ENCODE measurements around the gene KLHL36. TPM values are rescaled to one million over a fixed set of nuclear protein-coding genes. Genes with fewer than 3 reads are reported as not detected.

The KLHL36 gene
- total RNA-seq, 1 experiment from 2014 or later, result 46.0 TPM

DNA sequence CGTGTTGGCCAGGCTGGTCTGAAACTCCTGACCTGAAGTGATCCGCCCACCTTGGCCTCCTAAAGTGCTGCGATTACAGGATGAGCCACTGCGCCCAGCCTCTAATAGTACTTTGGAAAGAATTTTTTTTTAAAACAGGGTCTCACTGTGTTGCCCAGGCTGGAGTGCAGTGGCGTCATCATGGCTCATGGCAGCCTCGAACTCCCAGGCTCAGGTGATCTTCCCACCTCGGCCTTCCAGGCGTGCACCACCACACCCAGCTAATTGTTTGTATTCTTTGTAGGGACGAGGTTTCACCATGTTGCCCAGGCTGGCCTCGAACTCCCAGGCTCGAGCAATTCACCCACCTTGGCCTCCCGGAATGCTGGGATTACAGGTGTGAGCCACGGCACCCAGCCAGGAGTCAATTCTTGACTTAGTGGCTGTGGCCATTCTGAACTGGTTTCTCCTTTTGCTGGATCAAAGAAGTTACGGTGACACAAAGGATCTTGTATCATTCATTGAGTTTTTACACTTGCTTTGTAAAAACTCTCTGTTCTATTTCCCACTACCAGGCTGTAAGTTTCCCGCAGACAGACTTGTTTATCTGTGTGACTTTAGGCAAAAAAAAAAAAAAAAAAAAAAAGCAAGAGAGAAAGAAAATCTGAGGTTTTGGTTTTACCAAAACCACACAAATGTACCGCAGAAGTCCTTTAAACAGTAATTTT is 17.7 kb upstream of the KLHL36 start:
- BruUV-seq (replicated peaks), result no TSS peak
- Histone ChIP-seq H3K36me3 (ENCODE audit: control insufficient read depth, insufficient read depth, low read length) (no peaks in the 10 kb centered on the region), H3K4me1 (ENCODE audit: control insufficient read depth, insufficient read depth, low read length) (no peaks in the 10 kb centered on the region), H3K9me3 (ENCODE audit: control insufficient read depth, insufficient read depth, low read depth, low read length) (no peaks in the 10 kb centered on the region), H3K27me3 (ENCODE audit: control insufficient read depth, insufficient read depth, low read length) (no peaks in the 10 kb centered on the region), H3K27ac (ENCODE audit: low read length) (no peak overlapping the region), H3K4me3 (ENCODE audit: low read depth in 2 of 2, low read length in 2 of 2) (no peak overlapping the region)
- POLR2A ChIA-PET, result no interaction called here
- no peak for DNase-seq (ENCODE audit: low read depth, low spot score)
- no peak for ATAC-seq
- CTCF ChIA-PET, result no interaction called here
- intact Hi-C loops (cut with micrococcal nuclease; ENCODE audit: unreplicated experiment), result no loop called here
- TF ChIP-seq SIN3A (IDR thresholded peaks at IDR 0.05; ENCODE audit: borderline replicate concordance, insufficient read depth, low read depth, low read length) (no peak), TCF7L2 (IDR thresholded peaks at IDR 0.05; ENCODE audit: low read depth, low read length) (no peak), POLR2AphosphoS5 (IDR thresholded peaks at IDR 0.05; ENCODE audit: low read depth, low read length) (no peak)
- TF ChIP-seq, protein P1, sequence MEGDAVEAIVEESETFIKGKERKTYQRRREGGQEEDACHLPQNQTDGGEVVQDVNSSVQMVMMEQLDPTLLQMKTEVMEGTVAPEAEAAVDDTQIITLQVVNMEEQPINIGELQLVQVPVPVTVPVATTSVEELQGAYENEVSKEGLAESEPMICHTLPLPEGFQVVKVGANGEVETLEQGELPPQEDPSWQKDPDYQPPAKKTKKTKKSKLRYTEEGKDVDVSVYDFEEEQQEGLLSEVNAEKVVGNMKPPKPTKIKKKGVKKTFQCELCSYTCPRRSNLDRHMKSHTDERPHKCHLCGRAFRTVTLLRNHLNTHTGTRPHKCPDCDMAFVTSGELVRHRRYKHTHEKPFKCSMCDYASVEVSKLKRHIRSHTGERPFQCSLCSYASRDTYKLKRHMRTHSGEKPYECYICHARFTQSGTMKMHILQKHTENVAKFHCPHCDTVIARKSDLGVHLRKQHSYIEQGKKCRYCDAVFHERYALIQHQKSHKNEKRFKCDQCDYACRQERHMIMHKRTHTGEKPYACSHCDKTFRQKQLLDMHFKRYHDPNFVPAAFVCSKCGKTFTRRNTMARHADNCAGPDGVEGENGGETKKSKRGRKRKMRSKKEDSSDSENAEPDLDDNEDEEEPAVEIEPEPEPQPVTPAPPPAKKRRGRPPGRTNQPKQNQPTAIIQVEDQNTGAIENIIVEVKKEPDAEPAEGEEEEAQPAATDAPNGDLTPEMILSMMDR (IDR thresholded peaks at IDR 0.05), result no peak
- TF ChIP-seq, protein P2, sequence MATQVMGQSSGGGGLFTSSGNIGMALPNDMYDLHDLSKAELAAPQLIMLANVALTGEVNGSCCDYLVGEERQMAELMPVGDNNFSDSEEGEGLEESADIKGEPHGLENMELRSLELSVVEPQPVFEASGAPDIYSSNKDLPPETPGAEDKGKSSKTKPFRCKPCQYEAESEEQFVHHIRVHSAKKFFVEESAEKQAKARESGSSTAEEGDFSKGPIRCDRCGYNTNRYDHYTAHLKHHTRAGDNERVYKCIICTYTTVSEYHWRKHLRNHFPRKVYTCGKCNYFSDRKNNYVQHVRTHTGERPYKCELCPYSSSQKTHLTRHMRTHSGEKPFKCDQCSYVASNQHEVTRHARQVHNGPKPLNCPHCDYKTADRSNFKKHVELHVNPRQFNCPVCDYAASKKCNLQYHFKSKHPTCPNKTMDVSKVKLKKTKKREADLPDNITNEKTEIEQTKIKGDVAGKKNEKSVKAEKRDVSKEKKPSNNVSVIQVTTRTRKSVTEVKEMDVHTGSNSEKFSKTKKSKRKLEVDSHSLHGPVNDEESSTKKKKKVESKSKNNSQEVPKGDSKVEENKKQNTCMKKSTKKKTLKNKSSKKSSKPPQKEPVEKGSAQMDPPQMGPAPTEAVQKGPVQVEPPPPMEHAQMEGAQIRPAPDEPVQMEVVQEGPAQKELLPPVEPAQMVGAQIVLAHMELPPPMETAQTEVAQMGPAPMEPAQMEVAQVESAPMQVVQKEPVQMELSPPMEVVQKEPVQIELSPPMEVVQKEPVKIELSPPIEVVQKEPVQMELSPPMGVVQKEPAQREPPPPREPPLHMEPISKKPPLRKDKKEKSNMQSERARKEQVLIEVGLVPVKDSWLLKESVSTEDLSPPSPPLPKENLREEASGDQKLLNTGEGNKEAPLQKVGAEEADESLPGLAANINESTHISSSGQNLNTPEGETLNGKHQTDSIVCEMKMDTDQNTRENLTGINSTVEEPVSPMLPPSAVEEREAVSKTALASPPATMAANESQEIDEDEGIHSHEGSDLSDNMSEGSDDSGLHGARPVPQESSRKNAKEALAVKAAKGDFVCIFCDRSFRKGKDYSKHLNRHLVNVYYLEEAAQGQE (IDR thresholded peaks at IDR 0.05; ENCODE audit: insufficient read depth in 1 of 2, low read depth in 2 of 2, low read length in 1 of 2), result no peak
- in situ Hi-C loops (cut with HindIII; ENCODE audit: low pct_unique_long_range_greater_than_20kb, low sequenced_read_pairs), result no loop called here

DNA sequence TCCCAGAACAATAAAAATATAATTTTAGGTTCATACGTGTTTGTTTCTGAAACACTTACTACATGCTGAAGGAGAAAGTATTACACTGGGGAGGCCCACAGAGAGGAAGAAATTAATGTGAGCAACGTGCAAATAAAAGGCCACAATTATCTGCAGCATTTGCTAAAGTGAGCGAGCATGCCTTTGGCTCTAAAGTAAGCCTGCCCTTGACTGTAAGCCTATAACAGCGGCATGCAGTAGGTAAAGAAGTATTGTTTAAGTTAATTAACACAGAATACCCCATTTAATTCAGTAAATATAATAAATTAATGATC is 17.2 kb upstream of the KLHL36 start:
- CTCF ChIA-PET, result no interaction called here
- no peaks in the 10 kb centered on the region for H3K27me3 ChIP-seq (ENCODE audit: control insufficient read depth, insufficient read depth, low read length)
- H3K4me1 ChIP-seq (ENCODE audit: control insufficient read depth, insufficient read depth, low read length), result no peaks in the 10 kb centered on the region
- no peak overlapping the region for H3K4me3 ChIP-seq (ENCODE audit: low read depth in 2 of 2, low read length in 2 of 2)
- intact Hi-C loops (cut with micrococcal nuclease; ENCODE audit: unreplicated experiment), result no loop called here
- no peaks in the 10 kb centered on the region for H3K36me3 ChIP-seq (ENCODE audit: control insufficient read depth, insufficient read depth, low read length)
- TF ChIP-seq, protein P1 (IDR thresholded peaks at IDR 0.05), result no peak
- TF ChIP-seq, protein P2 (IDR thresholded peaks at IDR 0.05; ENCODE audit: insufficient read depth in 1 of 2, low read depth in 2 of 2, low read length in 1 of 2), result no peak
- TF ChIP-seq SIN3A (IDR thresholded peaks at IDR 0.05; ENCODE audit: borderline replicate concordance, insufficient read depth, low read depth, low read length) (no peak), TCF7L2 (IDR thresholded peaks at IDR 0.05; ENCODE audit: low read depth, low read length) (no peak), POLR2AphosphoS5 (IDR thresholded peaks at IDR 0.05; ENCODE audit: low read depth, low read length) (no peak)
- POLR2A ChIA-PET, result no interaction called here
- in situ Hi-C loops (cut with HindIII; ENCODE audit: low pct_unique_long_range_greater_than_20kb, low sequenced_read_pairs), result no loop called here
- no peak overlapping the region for H3K27ac ChIP-seq (ENCODE audit: low read length)
- BruUV-seq (replicated peaks), result no TSS peak
- ATAC-seq (no peak), DNase-seq (ENCODE audit: low read depth, low spot score) (no peak)
- H3K9me3 ChIP-seq (ENCODE audit: control insufficient read depth, insufficient read depth, low read depth, low read length), result no peaks in the 10 kb centered on the region
